ENCODE measurements around the gene COL6A1.

Gene COL6A1

DNA sequence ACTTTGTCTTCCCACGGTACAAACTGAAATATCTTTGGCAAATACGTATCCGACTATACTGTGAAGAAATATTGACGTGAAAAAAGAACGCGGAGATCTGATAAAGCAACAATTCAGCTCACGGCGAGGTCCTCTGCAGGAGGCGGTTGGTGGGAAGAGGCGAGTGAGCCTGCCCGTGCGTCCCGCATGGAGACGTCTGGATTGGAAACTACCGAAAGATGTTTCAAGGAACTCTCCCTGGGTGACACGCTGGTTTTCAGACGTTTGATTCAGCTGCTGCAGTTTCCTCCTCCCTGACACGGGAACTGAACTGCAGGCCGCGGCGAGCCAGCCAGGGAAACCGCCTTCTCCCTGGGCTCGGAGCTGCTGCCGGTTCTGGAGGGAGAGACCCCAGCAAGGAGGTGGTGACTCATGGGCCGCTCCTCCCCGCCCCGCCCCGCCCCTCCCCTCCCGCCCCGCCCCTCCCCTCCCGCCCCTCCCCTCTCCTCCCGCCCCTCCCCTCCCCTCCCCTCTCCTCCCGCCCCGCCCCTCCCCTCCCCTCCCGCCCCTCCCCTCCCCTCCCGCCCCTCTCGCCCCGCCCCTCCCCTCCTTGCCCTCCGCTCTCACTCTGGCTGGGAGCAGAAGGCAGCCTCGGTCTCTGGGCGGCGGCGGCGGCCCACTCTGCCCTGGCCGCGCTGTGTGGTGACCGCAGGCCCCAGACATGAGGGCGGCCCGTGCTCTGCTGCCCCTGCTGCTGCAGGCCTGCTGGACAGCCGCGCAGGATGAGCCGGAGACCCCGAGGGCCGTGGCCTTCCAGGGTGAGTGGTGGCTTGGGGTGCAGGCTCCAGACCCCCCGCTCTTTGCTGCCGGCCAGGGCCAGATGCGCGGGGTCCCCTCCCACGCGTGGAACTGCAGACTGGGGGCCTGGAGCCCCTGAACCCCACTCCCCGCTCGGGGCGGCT, at the start of gene COL6A1:
Gene COL6A1 (plus strand): TSS at position 620 of the 941 bp plus-strand sequence. CDS start 81 bp downstream, at position 701.
- DNase-seq: peak; percentile 54

DNA sequence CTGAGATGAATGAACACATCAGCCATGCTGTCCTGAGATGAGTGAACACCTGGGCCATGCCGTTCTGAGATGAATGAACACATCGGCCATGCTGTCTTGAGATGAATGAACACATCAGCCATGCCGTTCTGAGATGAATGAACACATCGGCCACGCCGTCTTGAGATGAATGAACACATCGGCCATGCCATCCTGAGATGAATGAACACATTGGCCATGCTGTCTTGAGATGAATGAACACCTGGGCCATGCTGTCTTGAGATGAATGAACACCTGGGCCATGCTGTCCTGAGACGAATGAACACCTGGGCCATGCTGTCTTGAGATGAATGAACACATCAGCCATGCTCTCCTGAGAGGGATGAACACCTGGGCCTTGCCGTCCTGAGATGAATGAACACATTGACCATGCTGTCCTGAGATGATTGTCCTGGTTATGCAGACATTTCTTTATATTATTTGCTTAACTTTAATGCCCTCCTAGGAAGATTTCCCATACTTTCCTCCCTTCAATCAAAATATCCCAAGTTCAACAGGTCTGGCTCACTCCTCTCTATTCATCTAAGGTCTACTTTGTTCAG, 48.6 kb upstream of the COL6A1 start:
- DNase-seq: no peak

DNA sequence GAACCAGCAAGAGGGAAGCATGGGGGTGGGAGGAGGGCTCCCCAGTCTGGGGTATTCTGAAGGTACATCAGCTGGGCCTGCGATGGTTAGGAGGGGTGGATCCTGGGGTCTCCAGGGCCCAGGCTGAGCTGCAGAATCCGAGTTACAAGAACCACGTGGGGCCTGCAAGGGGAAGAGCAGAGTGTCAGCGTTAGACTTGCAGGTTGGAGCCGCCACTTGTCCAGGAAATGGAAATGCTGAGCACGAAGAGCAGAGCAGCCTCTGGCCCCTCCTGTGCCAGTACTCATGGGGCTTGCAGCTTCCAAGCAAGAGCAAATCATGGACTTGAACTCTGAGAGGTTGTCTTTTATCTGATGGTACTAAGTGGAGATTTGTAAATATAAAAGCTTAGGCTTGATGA, 47.5 kb upstream of the COL6A1 start:
- no peak for DNase-seq

DNA sequence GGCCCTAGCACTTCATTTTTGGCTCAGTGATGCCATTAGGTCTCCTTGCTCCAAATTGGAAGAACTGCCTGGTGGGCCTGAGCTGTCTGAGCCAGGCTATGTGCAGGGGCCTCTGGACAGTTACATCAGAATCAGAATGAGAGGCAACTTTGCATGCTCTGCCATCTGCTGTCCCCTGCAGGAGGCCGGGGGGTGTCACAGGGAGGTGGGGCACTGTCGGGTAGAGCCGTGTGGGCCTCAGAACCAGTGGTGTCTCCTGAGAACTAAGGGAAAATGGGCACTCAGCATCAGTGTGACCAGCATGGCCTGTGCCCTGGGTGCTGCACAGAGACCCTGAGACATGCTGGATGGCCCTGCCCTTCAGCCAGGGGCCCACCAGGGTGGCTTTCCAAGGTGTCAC, 47.0 kb upstream of the COL6A1 start:
- no peak for DNase-seq

DNA sequence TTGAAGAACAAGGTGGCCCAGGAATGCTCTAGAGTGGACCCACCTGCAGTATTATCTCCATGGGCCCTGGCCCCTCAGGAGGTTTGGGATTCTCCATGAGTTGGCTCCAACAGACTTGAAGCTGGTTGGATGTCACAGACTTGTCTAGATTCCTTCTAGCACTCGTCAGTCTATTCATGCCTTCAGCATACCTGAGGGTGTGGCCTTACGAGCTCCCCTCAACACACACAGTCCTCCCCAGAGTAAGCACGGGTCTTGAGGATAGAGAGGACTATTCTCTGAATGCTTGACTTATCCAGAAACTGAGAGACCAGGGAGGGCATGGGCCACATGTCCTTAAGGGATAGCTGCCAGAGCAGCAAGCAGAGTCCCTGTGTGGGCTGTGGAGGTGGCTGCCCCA, 45.9 kb upstream of the COL6A1 start:
- no peak for DNase-seq

- DNase-seq: no peak
Measured at GRCh38 chr21:45937721-45938452, 43.7 kb upstream of the COL6A1 start.

DNA sequence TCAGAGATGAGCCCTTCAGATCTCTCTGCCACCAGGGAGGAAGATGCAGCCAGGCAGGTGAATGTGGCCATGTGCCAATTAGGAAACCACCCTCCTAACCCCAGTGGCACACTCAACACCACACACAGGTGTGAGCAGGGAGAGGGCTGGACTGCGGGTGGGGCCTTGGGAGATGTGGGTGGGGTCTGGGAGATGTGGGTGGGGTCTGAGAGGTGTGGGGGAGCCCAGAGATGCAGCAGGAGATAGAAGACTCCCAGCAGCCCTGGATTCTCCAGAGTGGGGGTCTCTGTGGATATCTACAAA, 43.2 kb upstream of the COL6A1 start:
- no peak for DNase-seq

- no peak for DNase-seq
Measured at GRCh38 chr21:45938811-45939520, 42.6 kb upstream of the COL6A1 start.

DNA sequence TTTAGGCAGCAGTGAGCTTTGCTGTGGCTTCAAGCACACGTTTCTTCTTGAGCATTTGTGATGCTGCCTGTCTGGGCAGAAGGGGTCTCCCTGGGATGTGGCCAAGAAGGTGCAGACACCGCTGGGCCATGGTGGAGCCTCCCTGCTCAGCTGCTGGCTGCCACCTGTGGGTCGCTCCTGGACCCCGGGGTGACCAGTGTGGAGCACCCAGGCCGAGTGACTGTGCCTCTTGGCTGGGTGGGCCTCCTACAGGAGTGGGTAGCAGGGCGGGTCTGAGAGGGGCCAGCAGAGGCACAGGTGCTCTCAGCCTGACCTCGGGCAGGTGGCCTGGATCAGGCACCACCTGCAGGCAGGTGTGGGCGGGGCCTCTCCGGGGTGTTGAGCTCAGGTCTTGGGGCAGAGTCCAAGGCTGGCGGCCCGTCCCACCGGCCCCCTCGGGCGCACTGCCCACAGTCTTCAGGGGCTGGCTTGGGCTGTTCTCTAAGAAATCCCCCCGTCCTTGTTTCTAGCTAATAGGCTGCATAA, 42.0 kb upstream of the COL6A1 start:
- no peak for DNase-seq

- no peak for DNase-seq
Measured at GRCh38 chr21:45940091-45940490, 41.5 kb upstream of the COL6A1 start.

DNA sequence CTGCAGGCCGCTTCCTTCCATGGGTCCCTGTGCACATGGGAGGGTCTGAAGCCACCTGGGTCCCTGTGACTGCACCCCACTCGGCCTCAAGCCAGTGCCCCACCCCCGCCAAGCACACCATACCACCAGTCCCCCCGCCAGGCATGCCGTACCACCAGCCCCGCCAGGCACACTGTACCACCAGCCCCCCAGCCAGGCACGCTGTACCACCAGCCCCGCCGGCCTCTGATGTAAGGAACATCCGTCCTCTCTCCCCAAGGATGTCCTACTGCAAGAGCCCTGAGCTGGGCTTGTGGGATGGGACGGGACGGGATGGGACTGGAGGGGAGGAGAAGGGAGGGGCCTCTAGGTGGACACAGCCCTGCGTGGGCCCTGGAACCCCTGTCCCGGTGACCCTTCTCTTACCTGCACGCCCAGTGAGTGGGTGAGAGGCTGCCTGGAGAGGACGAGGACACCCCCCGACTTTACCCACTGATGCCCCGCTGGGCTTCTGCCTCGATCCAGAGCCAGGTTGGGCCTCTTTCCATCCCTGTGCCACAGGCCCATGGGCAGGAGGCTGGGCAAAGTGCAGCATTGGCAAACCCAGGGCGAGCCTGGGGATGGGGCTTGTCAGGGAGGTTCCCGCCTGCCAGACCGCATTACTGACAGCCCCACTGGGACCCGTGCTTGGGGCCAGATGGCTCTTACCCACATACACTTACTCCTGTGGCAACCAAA, 40.8 kb upstream of the COL6A1 start:
- no peak for DNase-seq

GRCh38 chr21:45941338-45941710, 40.2 kb upstream of the COL6A1 start:
- DNase-seq: no peak

DNA sequence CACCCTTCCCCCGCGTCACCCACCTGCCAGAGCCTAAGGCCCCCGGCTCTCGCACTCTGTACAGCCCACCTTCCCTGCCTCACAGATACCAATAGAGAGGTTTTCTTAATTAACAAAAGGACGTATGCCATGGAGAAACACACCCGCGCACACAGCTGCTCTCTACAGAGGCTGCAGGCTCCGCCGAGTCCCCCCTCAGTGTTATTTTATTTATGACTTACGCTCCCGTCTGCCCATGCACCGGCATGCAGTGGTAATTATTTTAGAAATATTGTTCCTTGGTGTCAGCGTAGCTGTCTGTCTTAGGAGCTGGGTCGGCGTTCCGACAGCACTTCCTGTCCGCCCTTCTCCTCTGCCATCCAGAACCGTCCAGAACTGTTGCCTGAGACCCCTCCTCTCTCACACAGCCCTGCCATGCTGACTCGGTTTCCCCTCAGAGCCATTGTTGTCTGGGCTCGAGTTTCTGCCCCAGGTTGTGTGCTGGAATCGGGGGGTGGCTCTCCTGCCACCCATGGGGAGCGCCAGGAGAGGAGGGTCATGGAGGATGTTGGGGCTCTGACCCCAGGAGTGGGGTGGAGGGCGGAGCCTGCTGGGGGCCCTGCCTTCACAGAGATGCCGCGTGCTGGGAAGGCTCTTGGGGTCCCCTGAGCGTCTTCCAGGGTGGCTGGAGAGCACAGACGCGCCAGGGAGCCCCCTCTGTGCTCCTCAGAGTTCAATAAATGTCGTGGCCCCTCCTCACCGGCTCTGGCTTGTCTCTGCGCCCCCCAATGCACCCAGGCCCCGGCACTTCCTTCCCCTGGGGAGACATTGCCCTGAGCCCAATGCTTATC, 39.6 kb upstream of the COL6A1 start:
- no peak for DNase-seq

DNA sequence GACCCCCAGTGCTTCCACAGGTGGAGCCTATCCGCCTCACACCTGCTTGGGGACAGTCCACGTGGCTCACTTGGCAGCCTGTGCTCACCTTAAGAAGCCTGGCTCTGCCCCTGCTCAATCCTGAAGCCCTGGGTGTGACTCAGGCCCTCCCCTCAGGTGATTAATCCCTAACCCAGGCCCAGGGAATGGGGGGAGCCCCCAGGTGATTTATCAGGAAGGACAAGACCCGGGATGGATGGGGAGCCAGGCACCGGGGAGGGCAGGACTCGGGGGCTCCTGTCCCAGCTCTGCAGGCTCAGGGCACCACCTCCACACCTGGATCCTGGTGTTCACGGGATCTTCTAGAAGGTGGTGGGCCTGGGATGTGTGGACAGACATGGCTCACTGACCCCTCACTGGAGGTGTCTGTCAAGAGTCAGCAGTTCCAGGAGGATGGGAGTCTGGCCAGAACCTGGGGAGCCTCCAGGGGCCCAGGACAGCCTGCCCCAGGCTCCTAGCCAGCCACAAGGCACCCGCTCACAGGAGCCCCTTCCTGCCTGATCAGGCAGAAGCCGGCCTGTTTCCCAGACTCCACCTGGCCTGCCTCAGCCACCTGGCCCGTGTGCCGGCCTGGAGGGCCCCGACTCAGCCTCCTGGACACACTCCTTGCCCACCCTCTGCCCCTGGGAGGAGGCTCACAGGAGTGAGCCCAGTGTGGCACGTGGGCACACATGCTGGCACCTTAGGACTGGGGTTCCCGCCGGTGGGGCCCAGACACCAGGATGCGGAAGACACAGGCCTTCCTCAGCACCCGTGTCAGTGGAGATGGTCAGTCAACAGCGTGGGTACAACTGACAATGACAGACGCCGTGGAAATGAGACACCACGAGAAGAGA, 38.6 kb upstream of the COL6A1 start:
- no peak for DNase-seq

DNA sequence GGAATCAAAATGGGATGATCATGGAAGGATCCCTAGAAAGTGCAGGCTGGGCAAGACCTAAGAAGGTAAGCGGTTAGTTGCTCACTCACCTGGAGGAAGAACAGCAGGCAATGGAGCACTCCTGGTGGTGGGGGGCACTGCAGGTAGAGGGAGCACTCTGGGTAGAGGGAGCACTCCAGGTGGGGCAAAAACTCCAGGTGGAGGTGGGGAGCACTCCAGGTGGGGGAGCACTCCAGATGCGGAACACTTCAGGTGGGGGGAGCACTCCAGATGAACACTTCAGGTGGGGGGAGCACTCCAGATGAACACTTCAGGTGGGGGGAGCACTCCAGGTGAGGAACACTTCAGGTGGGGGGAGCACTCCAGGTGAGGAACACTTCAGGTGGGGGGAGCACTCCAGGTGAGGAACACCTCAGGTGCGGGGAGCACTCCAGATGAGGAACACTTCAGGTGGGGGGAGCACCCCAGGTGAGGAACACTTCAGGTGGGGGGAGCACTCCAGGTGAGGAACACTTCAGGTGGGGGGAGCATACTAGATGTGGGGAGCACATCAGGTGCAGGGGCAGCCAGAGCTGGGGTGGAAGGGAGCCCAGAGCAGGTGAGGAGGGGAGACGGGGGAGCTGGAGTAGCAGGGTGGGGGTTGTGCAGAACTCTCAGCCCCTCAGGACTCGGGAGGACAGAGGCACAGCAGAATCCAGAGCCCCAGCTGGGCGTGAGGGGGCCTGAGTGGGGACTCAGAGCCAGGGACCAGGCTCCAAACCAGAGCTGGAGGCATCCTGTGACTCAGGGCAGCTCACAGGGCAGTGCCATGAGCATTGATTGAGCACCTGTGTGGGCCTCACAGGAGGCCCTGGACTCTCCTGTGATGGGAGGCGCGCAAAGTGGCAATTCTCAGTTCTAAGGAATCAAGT, 37.7 kb upstream of the COL6A1 start:
- DNase-seq: no peak

DNA sequence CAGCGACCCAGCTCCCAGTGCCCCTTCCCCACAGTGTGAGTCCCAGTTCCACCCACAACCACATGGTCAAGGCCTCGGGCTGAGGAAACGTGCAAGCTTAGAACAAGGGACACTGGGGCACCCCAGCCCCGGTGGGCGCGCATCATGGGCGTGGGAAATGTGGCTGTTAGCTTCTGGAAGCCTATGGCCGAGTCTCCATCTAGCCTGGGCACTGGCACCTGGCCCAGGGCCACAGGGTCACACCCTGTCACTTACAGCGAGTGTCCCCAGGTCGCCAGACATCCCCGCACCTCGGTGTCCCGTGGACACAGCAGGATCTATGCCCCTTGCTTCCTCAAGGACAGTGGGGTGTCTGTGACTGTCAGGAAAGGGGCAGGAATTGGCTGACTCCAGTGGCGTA, 37.0 kb upstream of the COL6A1 start:
- no peak for DNase-seq

DNA sequence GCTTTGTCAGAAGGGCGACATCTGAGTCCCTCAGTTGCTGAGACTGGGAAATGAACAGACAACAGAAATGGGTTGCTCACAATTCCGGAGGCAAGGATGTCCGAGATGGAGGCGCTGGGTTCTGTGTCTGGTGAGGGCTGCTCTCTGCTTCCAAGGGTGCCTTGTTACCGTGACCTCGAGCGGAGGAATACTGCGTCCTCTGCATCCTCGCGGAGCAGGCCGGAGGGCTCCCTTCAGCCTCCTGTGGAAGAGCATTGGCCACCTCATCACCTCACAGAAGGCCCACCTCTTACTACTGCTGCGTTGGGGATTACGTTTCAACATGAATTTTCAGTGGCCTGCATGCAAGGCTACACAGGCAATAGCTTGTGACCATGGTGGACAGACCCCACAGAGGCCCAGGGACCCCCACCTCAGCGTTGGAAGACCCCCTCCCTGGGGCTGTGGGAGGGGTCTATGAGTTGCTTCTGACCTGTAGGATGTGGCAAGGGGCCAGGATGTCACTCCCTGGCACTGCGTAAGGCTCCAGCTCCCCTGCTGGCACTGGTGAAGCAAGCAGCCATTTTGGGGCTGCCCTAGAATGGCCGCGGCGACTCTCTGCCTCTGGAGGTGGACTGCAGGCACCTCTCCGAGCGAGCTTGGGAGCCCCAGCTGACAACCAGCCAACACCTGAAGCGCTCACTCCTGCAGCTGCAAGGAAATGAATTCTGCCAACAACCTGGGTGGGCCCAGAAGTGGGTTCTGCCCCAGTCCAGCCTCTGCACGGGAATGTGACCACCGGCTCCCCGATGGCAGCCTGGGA, 36.3 kb upstream of the COL6A1 start:
- DNase-seq: no peak

- no peak for DNase-seq
Measured at GRCh38 chr21:45945868-45946210, 35.7 kb upstream of the COL6A1 start.

GRCh38 chr21:45947296-45947695, 34.3 kb upstream of the COL6A1 start:
- no peak for DNase-seq

Measured in NCI-H1436 (cell line).